Measurements from ENCODE around the gene GCDH.

GRCh38 chr19:12918253-12918652 lies 27.3 kb downstream of the GCDH start:
- TF ChIP-seq POLR2A (IDR thresholded peaks at IDR 0.05), result no peak
- TF ChIP-seq CTCF (IDR thresholded peaks at IDR 0.05), result no peak

All from right lobe of liver (tissue), 4 donors.